ENCODE data around the gene RAD51D.
"Not testable (repeated sequence)": the region's sequence is repeated elsewhere in the genome, so short reads cannot be mapped to it uniquely, and the experiment has no call there.

RAD51D gene

DNA sequence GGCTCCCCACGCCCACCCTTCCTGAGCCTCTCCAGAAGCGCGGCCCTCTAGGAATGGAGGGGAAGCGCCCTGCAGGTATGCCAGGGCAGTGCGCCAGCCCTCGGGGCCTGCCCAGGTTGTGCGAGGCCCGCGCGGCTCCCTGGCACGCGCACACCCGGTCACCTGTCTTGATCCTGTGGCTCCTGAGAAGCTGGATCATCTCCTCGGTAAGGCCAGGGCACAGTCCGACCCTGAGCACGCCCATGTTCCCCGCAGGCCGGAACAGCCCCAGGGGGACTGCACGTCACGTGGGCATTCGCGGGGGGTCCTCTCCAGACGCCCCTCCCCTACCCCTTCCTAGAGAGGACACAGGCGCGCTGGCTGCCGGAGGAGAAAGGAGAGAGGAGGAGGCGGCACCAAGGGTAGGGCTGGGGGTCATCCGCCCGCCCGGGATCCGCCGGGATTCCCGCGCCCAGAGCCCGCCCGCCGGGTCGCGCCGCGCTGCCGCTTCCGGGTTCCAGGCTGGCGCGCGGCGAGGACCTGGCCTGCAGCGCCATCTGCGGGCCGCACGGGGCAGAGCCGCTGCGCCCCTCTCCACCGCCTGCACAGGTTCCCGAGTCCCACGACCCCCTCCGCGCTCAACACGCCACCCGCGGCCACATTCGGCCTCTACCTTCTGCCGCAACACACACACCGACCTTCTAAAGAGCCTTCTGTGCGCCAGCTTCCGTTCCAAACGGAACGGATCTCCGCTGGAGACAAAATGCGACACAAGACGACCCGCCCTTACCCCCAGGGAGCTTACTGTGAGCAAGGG is at the start of gene RAD51D:
Gene RAD51D, minus strand, starts transcription at position 491 of the 796 bp plus-strand sequence. Its CDS starts 247 bp downstream, at position 244.
- in situ Hi-C loops (cut with HindIII; ENCODE audit: low pct_ligation_motif_present, low pct_unique_long_range_greater_than_20kb, low sequenced_read_pairs) = no loop called here
- peak; percentile 82 for DNase-seq

- DNase-seq = no peak
- in situ Hi-C loops (cut with HindIII; ENCODE audit: low pct_ligation_motif_present, low pct_unique_long_range_greater_than_20kb, low sequenced_read_pairs) = no loop called here
Measured at GRCh38 chr17:35167666-35168065, 48.0 kb upstream of the RAD51D start.

- DNase-seq = no peak
- in situ Hi-C loops (cut with HindIII; ENCODE audit: low pct_ligation_motif_present, low pct_unique_long_range_greater_than_20kb, low sequenced_read_pairs) = no loop called here
Measured at GRCh38 chr17:35167046-35167445, 47.4 kb upstream of the RAD51D start.

GRCh38 chr17:35166526-35166925 is 46.9 kb upstream of the RAD51D start:
- in situ Hi-C loops (cut with HindIII; ENCODE audit: low pct_ligation_motif_present, low pct_unique_long_range_greater_than_20kb, low sequenced_read_pairs) = no loop called here
- no peak for DNase-seq

GRCh38 chr17:35164716-35165115 is 45.1 kb upstream of the RAD51D start:
- no peak for DNase-seq
- in situ Hi-C loops (cut with HindIII; ENCODE audit: low pct_ligation_motif_present, low pct_unique_long_range_greater_than_20kb, low sequenced_read_pairs) = no loop called here

DNA sequence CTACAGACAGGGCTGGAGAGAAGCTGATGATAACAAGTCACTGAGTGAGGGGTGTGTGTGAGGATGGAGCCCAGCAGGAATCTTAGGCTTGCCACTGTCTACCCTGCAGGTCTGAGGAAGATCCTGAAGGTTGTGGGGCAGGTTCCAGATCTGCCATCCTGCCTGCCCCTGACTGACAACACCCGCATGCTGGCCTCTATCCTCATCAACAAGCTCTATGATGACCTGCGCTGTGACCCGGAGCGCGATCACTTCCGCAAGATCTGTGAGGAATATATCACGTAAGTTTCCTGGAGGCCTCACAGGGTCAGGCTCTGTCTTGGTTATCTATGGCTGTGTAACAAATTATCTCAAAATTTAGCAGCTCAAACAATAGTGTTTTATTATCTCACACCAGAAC is 44.2 kb upstream of the RAD51D start:
- DNase-seq = no peak
- in situ Hi-C loops (cut with HindIII; ENCODE audit: low pct_ligation_motif_present, low pct_unique_long_range_greater_than_20kb, low sequenced_read_pairs) = no loop called here

DNA sequence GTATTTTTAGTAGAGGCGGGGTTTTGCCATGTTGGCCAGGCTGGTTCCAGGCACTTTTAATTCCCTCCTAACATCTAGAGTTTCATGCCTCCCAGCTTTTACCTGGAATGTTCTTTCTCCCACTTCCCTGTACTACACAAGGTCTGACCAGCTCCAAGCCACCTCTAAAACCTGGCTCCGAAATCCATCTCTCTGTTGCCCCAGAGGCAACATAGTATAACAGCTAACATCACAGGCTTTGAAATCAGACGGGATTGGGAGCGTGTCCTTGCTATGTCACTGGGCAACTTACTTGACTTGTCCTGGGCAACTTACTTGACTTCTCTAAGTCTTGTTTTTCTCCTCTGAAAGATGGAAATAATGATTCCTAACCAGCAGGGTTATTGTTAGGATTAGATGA is 43.1 kb upstream of the RAD51D start:
- in situ Hi-C loops (cut with HindIII; ENCODE audit: low pct_ligation_motif_present, low pct_unique_long_range_greater_than_20kb, low sequenced_read_pairs) = no loop called here

GRCh38 chr17:35161281-35161761 is 41.7 kb upstream of the RAD51D start:
- no peak for DNase-seq
- in situ Hi-C loops (cut with HindIII; ENCODE audit: low pct_ligation_motif_present, low pct_unique_long_range_greater_than_20kb, low sequenced_read_pairs) = no loop called here

More for the DNA sequence above, 43.1 kb upstream of the RAD51D start:
- no peak for DNase-seq

DNA sequence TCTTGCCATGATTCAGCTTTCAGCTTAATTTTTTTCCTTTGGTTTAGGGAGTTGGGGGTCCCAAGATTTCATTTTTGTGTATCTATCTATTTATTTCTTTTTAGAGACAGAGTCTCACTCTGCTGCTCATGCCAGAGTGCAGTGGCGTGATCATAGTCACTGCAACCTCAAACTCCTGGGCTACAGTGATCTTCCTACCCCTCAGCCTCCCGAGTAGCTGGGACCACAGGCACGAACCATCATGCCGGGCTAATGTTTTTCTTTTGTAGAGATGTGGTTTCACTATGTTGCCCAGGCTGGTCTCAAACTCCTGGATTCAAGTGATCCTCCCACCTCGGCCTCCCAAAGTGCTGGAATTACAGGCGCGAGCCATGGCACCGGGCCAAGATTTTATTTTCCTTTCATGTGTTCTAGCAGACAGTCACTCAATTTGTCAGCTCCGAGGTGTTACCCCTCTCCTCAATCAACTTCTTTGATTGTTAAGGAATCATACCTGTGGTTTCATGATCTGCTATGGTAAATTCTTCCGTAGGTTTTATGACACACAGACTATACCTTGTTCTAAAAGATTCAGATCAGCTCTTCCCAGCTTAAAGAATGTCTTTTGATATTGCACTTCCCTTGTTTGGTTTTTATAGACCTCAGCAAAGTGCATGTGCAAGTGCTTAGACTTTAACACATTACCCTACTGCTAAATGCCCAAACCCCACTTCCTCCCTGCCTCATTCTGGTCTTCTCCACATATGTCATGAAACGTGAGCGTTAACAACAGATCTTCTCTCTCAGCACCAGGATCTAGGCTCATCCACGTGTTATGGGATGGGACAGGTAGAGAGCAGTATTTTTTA is 40.9 kb upstream of the RAD51D start:
- DNase-seq = no peak
- in situ Hi-C loops (cut with HindIII; ENCODE audit: low pct_ligation_motif_present, low pct_unique_long_range_greater_than_20kb, low sequenced_read_pairs) = no loop called here

- in situ Hi-C loops (cut with HindIII; ENCODE audit: low pct_ligation_motif_present, low pct_unique_long_range_greater_than_20kb, low sequenced_read_pairs) = no loop called here
- no peak for DNase-seq
Measured at GRCh38 chr17:35159940-35160339, 40.3 kb upstream of the RAD51D start.

DNA sequence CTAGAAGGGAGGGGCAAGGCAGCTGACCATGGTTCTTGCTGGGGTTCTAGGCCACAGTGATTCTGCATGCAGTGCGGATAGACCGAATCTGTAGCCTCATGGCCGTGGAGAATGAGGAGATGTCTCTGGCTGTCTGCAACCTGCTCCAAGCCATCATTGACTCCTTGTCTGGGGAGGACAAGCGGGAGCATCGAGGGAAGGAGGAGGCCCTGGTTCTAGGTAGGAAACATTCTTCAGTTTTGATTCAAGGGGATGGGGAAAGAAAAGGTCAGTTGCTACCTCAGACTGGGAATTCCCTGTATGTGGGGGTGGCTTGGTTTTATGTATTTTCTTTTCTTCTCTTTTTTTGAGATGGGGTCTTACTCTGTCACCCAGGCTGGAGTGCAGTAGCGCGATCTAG is 35.6 kb upstream of the RAD51D start:
- in situ Hi-C loops (cut with HindIII; ENCODE audit: low pct_ligation_motif_present, low pct_unique_long_range_greater_than_20kb, low sequenced_read_pairs) = no loop called here
- DNase-seq = no peak

DNA sequence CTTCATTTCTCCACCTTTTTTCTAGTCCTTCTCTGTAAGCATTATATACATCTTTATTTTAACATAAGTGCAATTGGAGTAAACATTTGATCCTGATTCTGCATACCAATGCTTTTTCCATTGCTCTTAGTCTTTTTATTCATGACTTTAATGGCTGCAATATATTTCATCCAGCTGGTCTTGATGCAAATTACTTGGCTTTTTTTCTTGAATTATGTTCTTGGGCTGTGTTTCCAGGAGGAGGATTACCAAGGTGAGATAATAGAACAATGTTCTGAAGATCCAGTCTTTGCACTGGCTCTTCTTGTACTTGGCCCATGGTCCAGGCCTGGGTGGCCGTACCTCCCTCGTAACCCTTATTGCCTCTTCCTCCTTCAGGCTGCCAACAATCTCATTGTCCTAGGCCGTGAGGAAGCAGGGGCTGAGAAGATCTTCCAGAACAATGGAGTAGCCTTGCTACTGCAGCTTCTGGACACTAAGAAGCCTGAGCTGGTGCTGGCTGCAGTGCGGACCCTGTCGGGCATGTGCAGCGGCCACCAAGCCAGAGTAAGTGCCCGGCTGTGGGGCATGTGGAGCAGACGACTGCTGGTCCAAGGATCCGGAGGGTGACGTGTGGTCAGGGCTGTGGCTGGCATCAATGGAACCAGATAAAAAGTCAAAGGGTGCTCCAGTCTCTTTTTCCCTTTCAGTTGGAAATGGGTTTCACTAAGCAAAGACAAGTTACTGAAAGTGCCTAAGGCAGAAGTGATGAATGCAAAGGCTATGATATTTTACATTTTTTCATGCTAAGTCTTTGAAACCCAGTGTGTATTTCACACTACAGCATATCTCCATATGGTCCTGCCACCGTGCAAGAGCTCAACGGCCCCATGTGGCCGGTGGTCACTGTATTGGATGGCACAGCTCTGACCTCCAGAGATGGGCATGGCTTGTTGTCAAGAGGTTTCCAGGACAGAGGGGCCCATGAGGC is 34.8 kb upstream of the RAD51D start:
- in situ Hi-C loops (cut with HindIII; ENCODE audit: low pct_ligation_motif_present, low pct_unique_long_range_greater_than_20kb, low sequenced_read_pairs) = no loop called here

DNA sequence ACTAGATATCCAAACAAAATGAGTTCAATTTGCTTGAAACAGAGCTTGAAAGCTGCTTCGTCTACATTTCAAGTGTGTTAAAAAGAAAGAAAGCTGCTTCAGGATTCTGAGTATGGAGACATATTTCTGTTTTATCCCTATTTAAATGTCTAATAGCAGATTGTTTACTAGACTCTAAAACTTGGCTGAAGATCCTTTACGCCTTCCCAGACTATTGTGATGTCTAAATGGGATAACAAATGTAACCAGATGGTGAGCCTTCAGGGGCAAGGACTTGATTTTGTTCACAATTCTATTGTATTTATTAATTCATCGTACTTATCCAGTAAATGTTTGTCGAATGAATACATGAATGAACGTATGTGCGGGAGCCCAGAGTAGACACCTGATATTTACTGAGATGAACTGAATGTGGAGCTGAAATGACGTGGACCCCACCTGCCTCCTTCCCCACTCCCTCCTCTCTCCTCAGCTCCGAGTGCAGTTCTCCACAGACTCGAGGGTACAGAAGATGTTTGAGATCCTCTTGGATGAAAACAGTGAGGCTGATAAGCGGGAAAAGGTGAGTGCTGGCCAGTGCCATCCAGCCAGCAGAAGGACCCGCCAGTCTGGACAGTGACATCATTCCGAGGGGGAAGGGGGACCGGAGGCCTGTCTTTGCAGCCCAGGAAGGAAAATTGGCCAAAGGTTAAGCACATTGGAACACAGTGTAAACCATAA is 32.9 kb upstream of the RAD51D start:
- in situ Hi-C loops (cut with HindIII; ENCODE audit: low pct_ligation_motif_present, low pct_unique_long_range_greater_than_20kb, low sequenced_read_pairs) = no loop called here
- no peak for DNase-seq

More for the DNA sequence above, 34.8 kb upstream of the RAD51D start:
- DNase-seq = no peak

DNA sequence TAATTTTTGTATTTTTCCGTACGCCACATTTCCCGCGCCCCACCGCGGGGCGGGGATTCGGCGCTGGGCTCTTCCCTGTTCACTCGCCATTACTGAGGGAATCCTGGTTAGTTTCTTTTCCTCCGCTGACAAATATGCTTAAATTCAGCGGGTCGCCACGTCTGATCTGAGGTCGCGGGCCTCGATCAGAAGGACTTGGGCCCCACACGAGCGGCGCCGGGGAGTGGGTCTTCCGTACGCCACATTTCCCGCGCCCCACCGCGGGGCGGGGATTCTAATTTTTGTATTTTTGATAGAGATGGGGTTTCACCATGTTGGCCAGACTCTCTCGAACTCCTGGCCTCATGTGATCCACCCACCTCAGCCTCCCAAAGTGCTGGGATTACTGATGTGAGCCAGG is 31.4 kb upstream of the RAD51D start:
- DNase-seq; in situ Hi-C loops (cut with HindIII; ENCODE audit: low pct_ligation_motif_present, low pct_unique_long_range_greater_than_20kb, low sequenced_read_pairs): not testable (repeated sequence)

GRCh38 chr17:35149941-35150340 is 30.3 kb upstream of the RAD51D start:
- in situ Hi-C loops (cut with HindIII; ENCODE audit: low pct_ligation_motif_present, low pct_unique_long_range_greater_than_20kb, low sequenced_read_pairs) = no loop called here

DNA sequence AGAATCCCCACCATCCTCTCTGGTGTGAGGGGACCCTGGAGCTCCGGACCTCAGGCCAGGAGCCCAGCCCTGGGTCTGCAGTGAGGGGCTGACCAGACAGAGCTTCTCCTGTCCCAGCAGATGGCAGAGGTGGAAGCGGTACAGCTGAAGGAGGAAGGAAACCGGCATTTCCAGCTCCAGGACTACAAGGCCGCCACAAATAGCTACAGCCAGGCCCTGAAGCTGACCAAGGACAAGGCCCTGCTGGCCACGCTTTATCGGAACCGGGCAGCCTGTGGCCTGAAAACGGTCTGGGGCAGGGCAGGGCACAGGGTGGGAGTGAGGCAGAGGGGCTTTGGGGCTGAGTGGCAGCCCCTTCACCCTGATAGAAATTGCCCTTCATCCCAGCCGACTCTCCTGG is 28.5 kb upstream of the RAD51D start:
- no peak for DNase-seq
- in situ Hi-C loops (cut with HindIII; ENCODE audit: low pct_ligation_motif_present, low pct_unique_long_range_greater_than_20kb, low sequenced_read_pairs) = no loop called here

More at GRCh38 chr17:35149941-35150340, 30.3 kb upstream of the RAD51D start:
- DNase-seq = no peak

- in situ Hi-C loops (cut with HindIII; ENCODE audit: low pct_ligation_motif_present, low pct_unique_long_range_greater_than_20kb, low sequenced_read_pairs) = no loop called here
- no peak for DNase-seq
Measured at GRCh38 chr17:35147375-35147905, 27.8 kb upstream of the RAD51D start, which contains the start of gene UNC45B. Gene UNC45B (plus strand): TSS chr17:35147817. CDS start chr17:35148264, 447 bp downstream.

Data from ACHN (cell line).